ENCODE data around the gene NT5M.

- TF ChIP-seq CTCF (IDR thresholded peaks at IDR 0.05) (no peak), POLR2A (IDR thresholded peaks at IDR 0.05) (no peak)
These were observed 14.1 kb upstream of the NT5M start for GRCh38 chr17:17289086-17289485.
